NCI-H2227 (cell line): ENCODE measurements around the gene UBAC1.

Experiments
- DNase-seq: peaks from one replicate; lab custom pipeline; 2025; ENCODE audit not compliant: unreplicated experiment; lab: John Stamatoyannopoulos, UW

UBAC1 gene

GRCh38 chr9:135885100-135885853 lies 75.9 kb downstream of the UBAC1 start:
- DNase-seq = no peak

GRCh38 chr9:135884328-135885035 lies 76.7 kb downstream of the UBAC1 start:
- DNase-seq = no peak

- no peak for DNase-seq
These were observed 77.6 kb downstream of the UBAC1 start for GRCh38 chr9:135883410-135884089.
